Measurements from ENCODE around the gene KCNIP4. TPM values are rescaled to one million over a fixed set of nuclear protein-coding genes. Genes with fewer than 3 reads are reported as not detected.

The KCNIP4 gene
- total and polyA plus RNA-seq, 10 of the 15 experiments (the other 5 are each of a cell fraction or from before 2014, with no cell fraction given) = 0.03 to 0.23 (median 0.13) TPM; not detected in 7

GRCh38 chr4:21982087-21982486, 33.5 kb upstream of the KCNIP4 start:
- Histone ChIP-seq H3K27me3 (replicated peaks in 1 of 2; ENCODE audit: control insufficient read depth in 2 of 2, insufficient read depth in 2 of 2, low read length in 1 of 2) (no peaks in the 10 kb centered on the region), H3K9me3 (replicated peaks; ENCODE audit: control insufficient read depth, insufficient read depth, low read length) (no peaks in the 10 kb centered on the region)
- no peak for ATAC-seq

More at GRCh38 chr4:21982087-21982486, 33.5 kb upstream of the KCNIP4 start:
- no peak overlapping the region for H3K4me3 ChIP-seq
- ChIA-PET POLR2A (no interaction called here), RAD21 (ENCODE audit: unreplicated experiment) (no interaction called here), CTCF (no interaction called here), SMC1A (ENCODE audit: uncharacterized antibody, unreplicated experiment) (no interaction called here)
- BruUV-seq (replicated peaks) = no TSS peak
- no peak overlapping the region for H3K4me2 ChIP-seq (ENCODE audit: control insufficient read depth, insufficient read depth)
- H3K36me3 ChIP-seq (ENCODE audit: control insufficient read depth in 2 of 2, insufficient read depth in 2 of 2, low read length in 1 of 2) = no peaks in the 10 kb centered on the region
- H4K20me1 ChIP-seq (ENCODE audit: control insufficient read depth, insufficient read depth) = no peaks in the 10 kb centered on the region
- H3K79me2 ChIP-seq (ENCODE audit: control insufficient read depth, insufficient read depth, low read length) = no peaks in the 10 kb centered on the region
- no peak overlapping the region for H3K9ac ChIP-seq (ENCODE audit: control insufficient read depth, insufficient read depth, low read length)
- FAIRE-seq (no peak), DNase-seq (ENCODE audit: low read depth, low spot score) (no peak)
- TF ChIP-seq ZZZ3 (IDR thresholded peaks at IDR 0.05; ENCODE audit: control insufficient read depth, insufficient read length, low read depth) (no peak), SUPT20H (IDR thresholded peaks at IDR 0.05; ENCODE audit: borderline replicate concordance, control insufficient read depth, low read depth, low read length) (no peak), STAT1 (conservative IDR thresholded peaks at IDR 0.05) (no peak), ETV6 (conservative IDR thresholded peaks at IDR 0.05 in 1 of 2, IDR thresholded peaks at IDR 0.05 in 1 of 2; ENCODE audit: borderline replicate concordance in 1 of 2, low read depth in 1 of 2) (no peak), CUX1 (IDR thresholded peaks at IDR 0.05; ENCODE audit: insufficient replicate concordance, low read depth, low read length) (no peak), TCF12 (IDR thresholded peaks at IDR 0.05; ENCODE audit: low read depth, low read length) (no peak), CBX3 (IDR thresholded peaks at IDR 0.05; ENCODE audit: borderline replicate concordance, low read depth) (no peak), TCF7 (IDR thresholded peaks at IDR 0.05; ENCODE audit: borderline replicate concordance) (no peak), EED (IDR thresholded peaks at IDR 0.05; ENCODE audit: low read depth) (no peak)
- TF ChIP-seq, protein P1, sequence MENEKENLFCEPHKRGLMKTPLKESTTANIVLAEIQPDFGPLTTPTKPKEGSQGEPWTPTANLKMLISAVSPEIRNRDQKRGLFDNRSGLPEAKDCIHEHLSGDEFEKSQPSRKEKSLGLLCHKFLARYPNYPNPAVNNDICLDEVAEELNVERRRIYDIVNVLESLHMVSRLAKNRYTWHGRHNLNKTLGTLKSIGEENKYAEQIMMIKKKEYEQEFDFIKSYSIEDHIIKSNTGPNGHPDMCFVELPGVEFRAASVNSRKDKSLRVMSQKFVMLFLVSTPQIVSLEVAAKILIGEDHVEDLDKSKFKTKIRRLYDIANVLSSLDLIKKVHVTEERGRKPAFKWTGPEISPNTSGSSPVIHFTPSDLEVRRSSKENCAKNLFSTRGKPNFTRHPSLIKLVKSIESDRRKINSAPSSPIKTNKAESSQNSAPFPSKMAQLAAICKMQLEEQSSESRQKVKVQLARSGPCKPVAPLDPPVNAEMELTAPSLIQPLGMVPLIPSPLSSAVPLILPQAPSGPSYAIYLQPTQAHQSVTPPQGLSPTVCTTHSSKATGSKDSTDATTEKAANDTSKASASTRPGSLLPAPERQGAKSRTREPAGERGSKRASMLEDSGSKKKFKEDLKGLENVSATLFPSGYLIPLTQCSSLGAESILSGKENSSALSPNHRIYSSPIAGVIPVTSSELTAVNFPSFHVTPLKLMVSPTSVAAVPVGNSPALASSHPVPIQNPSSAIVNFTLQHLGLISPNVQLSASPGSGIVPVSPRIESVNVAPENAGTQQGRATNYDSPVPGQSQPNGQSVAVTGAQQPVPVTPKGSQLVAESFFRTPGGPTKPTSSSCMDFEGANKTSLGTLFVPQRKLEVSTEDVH (IDR thresholded peaks at IDR 0.05; ENCODE audit: low read depth, partially characterized antibody) = no peak
- TF ChIP-seq, protein P2, sequence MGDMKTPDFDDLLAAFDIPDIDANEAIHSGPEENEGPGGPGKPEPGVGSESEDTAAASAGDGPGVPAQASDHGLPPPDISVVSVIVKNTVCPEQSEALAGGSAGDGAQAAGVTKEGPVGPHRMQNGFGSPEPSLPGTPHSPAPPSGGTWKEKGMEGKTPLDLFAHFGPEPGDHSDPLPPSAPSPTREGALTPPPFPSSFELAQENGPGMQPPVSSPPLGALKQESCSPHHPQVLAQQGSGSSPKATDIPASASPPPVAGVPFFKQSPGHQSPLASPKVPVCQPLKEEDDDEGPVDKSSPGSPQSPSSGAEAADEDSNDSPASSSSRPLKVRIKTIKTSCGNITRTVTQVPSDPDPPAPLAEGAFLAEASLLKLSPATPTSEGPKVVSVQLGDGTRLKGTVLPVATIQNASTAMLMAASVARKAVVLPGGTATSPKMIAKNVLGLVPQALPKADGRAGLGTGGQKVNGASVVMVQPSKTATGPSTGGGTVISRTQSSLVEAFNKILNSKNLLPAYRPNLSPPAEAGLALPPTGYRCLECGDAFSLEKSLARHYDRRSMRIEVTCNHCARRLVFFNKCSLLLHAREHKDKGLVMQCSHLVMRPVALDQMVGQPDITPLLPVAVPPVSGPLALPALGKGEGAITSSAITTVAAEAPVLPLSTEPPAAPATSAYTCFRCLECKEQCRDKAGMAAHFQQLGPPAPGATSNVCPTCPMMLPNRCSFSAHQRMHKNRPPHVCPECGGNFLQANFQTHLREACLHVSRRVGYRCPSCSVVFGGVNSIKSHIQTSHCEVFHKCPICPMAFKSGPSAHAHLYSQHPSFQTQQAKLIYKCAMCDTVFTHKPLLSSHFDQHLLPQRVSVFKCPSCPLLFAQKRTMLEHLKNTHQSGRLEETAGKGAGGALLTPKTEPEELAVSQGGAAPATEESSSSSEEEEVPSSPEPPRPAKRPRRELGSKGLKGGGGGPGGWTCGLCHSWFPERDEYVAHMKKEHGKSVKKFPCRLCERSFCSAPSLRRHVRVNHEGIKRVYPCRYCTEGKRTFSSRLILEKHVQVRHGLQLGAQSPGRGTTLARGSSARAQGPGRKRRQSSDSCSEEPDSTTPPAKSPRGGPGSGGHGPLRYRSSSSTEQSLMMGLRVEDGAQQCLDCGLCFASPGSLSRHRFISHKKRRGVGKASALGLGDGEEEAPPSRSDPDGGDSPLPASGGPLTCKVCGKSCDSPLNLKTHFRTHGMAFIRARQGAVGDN (IDR thresholded peaks at IDR 0.05) = no peak
- H3K4me1 ChIP-seq (ENCODE audit: control insufficient read depth, insufficient read depth, low read length) = no peaks in the 10 kb centered on the region
- in situ Hi-C loops (cut with MboI) = no loop called here
- H3K27ac ChIP-seq (ENCODE audit: control insufficient read depth, insufficient read depth) = no peak overlapping the region
- WGBS (ENCODE audit: insufficient coverage, insufficient replicate concordance, low lambda C conversion rate, missing lambda C conversion rate) = 0% methylated on average over 1 of the region's 1 CpG
- H2AFZ ChIP-seq (ENCODE audit: control insufficient read depth, low read depth, low read length) = no peak overlapping the region
- intact Hi-C loops (cut with micrococcal nuclease; ENCODE audit: unreplicated experiment) = no loop called here

Measured in GM12878 (cell line).